DLD1 (cell line): ENCODE data around the gene ALG9.
"Not testable (repeated sequence)": the region's sequence is repeated elsewhere in the genome, so short reads cannot be mapped to it uniquely, and the experiment has no call there.

Experiments used
- in situ Hi-C: cut with HindIII; loops from 2 replicates; pipeline ENCODE4 v1.10.0; 2017; ENCODE audit warnings: low sequenced_read_pairs

ALG9 gene

GRCh38 chr11:111771205-111771604 lies 100.2 kb downstream of the ALG9 start:
- in situ Hi-C loops: not testable (repeated sequence)

GRCh38 chr11:111770581-111771134 lies 100.7 kb downstream of the ALG9 start:
- in situ Hi-C loops: no loop called here

GRCh38 chr11:111766834-111767142 lies 104.6 kb downstream of the ALG9 start:
- in situ Hi-C loops: no loop called here

GRCh38 chr11:111765984-111766833 lies 105.2 kb downstream of the ALG9 start, which contains the start of gene PPP2R1B:
TSS of gene PPP2R1B (minus strand) at chr11:111766389. CDS start at chr11:111766361, 28 bp downstream.
- in situ Hi-C loops: no loop called here

- in situ Hi-C loops: no loop called here
Measured at GRCh38 chr11:111765320-111765983, 105.9 kb downstream of the ALG9 start.

DNA sequence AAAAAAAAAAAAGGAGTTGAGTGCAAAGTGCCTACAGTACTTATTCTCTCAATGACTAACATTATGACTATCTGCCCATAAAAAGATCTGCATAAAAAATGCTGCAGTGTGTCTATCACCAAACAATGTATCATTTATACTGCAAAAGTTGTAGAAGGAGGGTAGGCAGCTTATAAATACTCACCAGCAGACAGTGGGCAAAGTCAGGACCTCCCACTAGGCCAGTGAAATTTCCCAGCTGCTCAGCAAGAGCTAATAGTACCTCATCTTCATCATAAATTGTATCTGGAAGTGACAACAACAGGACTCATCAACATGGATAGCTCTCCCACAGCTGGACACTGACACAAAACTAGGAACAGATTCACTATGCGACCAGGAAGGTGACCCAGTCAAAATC lies 106.8 kb downstream of the ALG9 start:
- in situ Hi-C loops: no loop called here

- in situ Hi-C loops: no loop called here
Measured at GRCh38 chr11:111762981-111763643, 108.3 kb downstream of the ALG9 start.

GRCh38 chr11:111762526-111762925 lies 108.9 kb downstream of the ALG9 start:
- in situ Hi-C loops: no loop called here

DNA sequence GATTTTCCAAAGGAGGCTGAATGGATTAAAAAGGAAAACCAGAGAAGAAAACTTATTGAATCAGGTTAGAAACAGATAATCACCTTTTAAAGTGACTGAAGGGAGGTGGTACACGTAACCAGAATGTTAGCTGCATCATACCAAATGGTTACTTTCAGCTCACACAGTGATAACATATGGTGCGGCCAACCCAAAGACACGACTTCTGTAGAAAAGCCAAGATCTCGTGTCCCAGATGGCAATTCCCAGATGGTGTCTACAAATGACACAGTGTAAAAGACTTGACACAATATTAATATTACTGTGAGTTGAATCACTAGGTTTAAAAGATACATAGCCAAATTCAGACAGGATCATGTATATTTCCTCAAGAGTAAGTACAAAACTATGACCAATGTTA lies 110.3 kb downstream of the ALG9 start:
- in situ Hi-C loops: no loop called here

GRCh38 chr11:111759778-111760407 lies 111.5 kb downstream of the ALG9 start:
- in situ Hi-C loops: no loop called here

DNA sequence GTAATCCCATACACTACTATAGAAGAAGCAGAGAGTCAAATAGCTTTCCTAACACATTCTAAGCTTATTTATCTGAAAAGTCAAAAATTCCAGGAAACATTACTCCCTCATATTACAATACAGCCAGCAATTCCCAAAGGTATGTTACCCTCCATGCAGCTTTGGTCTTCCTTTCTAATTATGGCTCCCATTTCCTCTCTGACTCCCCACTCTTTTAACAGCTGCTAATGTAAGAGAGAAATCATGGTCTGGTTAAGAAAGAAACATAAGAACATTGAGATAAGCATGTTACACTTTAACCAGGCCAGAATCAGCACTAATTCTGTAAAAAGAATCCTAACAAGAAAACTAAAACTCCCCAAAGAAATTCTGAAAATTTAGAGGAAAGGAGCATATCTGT lies 112.0 kb downstream of the ALG9 start:
- in situ Hi-C loops: no loop called here

GRCh38 chr11:111756097-111756496 lies 115.3 kb downstream of the ALG9 start:
- in situ Hi-C loops: no loop called here

DNA sequence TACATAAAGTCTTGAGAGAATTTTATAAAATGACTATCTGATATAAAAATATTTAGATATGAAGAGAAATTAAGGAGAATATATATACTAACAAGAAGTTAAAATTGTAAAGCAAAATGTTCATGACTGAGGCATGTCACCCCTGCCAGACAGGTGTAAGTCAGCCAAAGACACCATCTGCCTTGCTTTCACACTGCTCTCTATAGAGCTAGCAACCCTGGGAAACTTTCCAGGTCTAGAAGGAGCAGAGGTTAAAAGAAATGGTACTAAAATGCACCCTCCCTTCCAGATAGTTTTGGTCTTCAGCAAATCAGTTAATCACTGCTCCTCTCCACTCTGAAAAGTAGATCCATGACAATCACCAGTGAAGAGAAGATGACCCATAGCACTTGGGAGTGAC lies 121.7 kb downstream of the ALG9 start:
- in situ Hi-C loops: no loop called here

DNA sequence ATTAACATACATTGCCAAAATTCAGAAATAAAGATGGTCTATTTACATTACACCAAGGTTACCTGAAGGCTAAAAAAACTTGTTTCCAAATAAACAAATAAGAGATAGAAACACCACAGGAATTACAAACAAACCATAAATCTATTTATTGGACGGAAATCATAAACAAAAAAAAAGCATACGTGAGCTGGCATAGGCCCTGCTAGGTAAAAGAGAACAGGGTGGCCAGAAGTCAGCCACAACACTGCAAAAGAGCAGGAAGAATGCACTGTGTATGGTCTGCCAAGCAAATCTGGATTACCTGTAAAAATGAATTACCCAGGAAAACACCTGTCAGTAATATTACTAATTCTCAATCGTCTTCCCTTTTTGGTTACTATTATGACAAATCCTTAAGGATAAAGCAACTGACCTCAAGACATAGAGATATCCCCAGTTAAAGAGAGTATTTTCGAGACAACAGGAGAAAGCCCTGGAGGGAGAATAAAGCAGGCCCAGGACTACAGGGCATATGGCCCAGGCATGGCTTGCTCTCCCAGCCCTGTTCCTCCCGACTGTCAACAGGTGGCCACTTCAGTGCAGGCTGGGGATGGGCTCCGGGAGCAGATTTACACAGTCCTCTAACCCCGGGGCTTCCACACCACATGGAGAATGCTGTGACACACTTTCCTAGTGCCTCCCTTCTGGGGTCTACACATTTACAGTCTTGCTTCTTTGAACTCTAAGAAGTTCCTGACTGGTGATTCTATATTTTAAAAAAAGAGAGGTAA lies 123.2 kb downstream of the ALG9 start:
- in situ Hi-C loops: no loop called here

- in situ Hi-C loops: no loop called here
Measured at GRCh38 chr11:111745719-111746504, 125.5 kb downstream of the ALG9 start.

GRCh38 chr11:111743700-111744099 lies 127.7 kb downstream of the ALG9 start:
- in situ Hi-C loops: no loop called here

DNA sequence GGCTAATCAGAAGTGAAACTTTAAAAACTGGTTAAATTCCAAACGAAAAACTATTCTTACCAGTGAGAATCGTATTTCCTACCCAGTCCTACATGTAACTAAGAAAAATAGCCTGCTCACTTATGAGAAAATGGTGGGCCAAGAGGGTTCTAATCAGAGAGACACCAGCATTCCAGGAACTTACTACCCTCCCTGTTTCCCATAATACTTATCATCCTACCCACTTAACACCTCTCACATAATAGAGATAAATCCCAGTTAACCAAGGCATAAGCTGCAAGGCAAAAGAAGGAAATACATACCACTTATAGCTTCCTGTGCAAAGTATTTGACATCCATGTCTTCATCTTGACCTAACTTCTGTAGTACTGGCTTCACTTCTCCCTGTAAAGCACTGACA lies 129.6 kb downstream of the ALG9 start:
- in situ Hi-C loops: no loop called here

GRCh38 chr11:111739299-111739698 lies 132.1 kb downstream of the ALG9 start:
- in situ Hi-C loops: no loop called here

- in situ Hi-C loops: no loop called here
Measured at GRCh38 chr11:111737444-111738210, 133.8 kb downstream of the ALG9 start.
